Caco-2 (cell line): ENCODE measurements around the gene F10. TPM values are rescaled to one million over a fixed set of nuclear protein-coding genes. Genes with fewer than 3 reads are reported as not detected.

Source experiments
- BruUV-seq: library from RNA; stranded (reverse); fragments of 400-500 nt; replicated peaks from 2 replicates; lab custom pipeline; 2021; lab: Mats Ljungman, UMichigan
- CTCF ChIA-PET: fragments of 300-600 bp; sonication (Branson Sonifier 250); formaldehyde crosslinking; loops from one replicate; lab custom pipeline; 2022; ENCODE audit warnings: antibody characterized with exemption; lab: Charles Lee
- POLR2A ChIA-PET: fragments of 300-600 bp; sonication (Branson Sonifier 250); formaldehyde crosslinking; loops from one replicate; lab custom pipeline; 2022; ENCODE audit warnings: antibody characterized with exemption; lab: Charles Lee
- DNase-seq, 2 experiments: peaks; one replicate each; pipeline versions ENCODE4 v3.0.0 to v3.0.0-alpha.2; 2020 to 2022
- H3K27me3 ChIP-seq: replicated peaks from 2 replicates; pipeline ENCODE4 v1.6.0; 2011; ENCODE audit warnings: low read length; ENCODE audit not compliant: control insufficient read depth, insufficient read depth
- H3K36me3 ChIP-seq: 2 replicates; pipeline ENCODE4 v1.5.1; 2011; ENCODE audit warnings: low read length; ENCODE audit not compliant: control insufficient read depth, insufficient read depth
- H3K4me1 ChIP-seq: fragments of 250-450 bp; sonication (Bioruptor Pico); 2 replicates; pipeline ENCODE4 v1.5.1; 2020; ENCODE audit warnings: mild to moderate bottlenecking
- H3K4me3 ChIP-seq: 2 replicates; pipeline ENCODE4 v1.5.1; 2011; ENCODE audit warnings: low read depth, mild to moderate bottlenecking, control low read depth, low read length
- H3K9me3 ChIP-seq: fragments of 250-450 bp; sonication (Bioruptor Pico); 2 replicates; pipeline ENCODE4 v1.5.1; 2020; ENCODE audit warnings: mild to moderate bottlenecking, moderate library complexity
- H3K27ac Mint-ChIP-seq: one replicate; pipeline ENCODE4 v1.8.0; 2022; ENCODE audit warnings: mixed read lengths; ENCODE audit not compliant: unreplicated experiment
- H3K27me3 Mint-ChIP-seq: one replicate; pipeline ENCODE4 v1.8.0; 2022; ENCODE audit warnings: mixed read lengths; ENCODE audit not compliant: insufficient read depth, unreplicated experiment
- H3K36me3 Mint-ChIP-seq: one replicate; pipeline ENCODE4 v1.8.0; 2022; ENCODE audit warnings: mild to moderate bottlenecking, mixed read lengths; ENCODE audit not compliant: insufficient read depth, unreplicated experiment
- H3K4me1 Mint-ChIP-seq: one replicate; pipeline ENCODE4 v1.8.0; 2022; ENCODE audit warnings: low read depth, mixed read lengths; ENCODE audit not compliant: unreplicated experiment
- H3K4me3 Mint-ChIP-seq: one replicate; pipeline ENCODE4 v1.8.0; 2022; ENCODE audit warnings: mild to moderate bottlenecking, moderate library complexity, mixed read lengths; ENCODE audit not compliant: unreplicated experiment
- H3K9me3 Mint-ChIP-seq: one replicate; pipeline ENCODE4 v1.8.0; 2022; ENCODE audit warnings: mixed read lengths; ENCODE audit not compliant: unreplicated experiment
- intact Hi-C: fragments of 100-400 bp; cut with micrococcal nuclease; formaldehyde crosslinking; loops from one replicate; pipeline ENCODE4 v1.10.0; 2022; ENCODE audit not compliant: unreplicated experiment
- total RNA-seq: library from RNA; stranded (reverse); gene quantifications from 2 replicates; pipeline ENCODE4 v1.2.3, GENCODE V29; 2022
- TF ChIP-seq, protein P1 (sequence below), 2 experiments: fragments of 200-600 bp in 1 of 2; IDR thresholded peaks; 1 replicate in 1 of 2; 2 replicates in 1 of 2; pipeline versions ENCODE4 v1.5.1 to v1.8.0; 2011 to 2022; ENCODE audit warnings: antibody characterized with exemption in 1 of 2, control low read depth in 1 of 2, inconsistent platforms in 1 of 2, low read depth in 1 of 2, low read length in 1 of 2, mild to moderate bottlenecking in 1 of 2, moderate library complexity in 1 of 2; ENCODE audit not compliant: insufficient read depth in 1 of 2, severe bottlenecking in 1 of 2, unreplicated experiment in 1 of 2

Gene F10
- total RNA-seq, 1 experiment from 2014 or later: 34.3 TPM

DNA sequence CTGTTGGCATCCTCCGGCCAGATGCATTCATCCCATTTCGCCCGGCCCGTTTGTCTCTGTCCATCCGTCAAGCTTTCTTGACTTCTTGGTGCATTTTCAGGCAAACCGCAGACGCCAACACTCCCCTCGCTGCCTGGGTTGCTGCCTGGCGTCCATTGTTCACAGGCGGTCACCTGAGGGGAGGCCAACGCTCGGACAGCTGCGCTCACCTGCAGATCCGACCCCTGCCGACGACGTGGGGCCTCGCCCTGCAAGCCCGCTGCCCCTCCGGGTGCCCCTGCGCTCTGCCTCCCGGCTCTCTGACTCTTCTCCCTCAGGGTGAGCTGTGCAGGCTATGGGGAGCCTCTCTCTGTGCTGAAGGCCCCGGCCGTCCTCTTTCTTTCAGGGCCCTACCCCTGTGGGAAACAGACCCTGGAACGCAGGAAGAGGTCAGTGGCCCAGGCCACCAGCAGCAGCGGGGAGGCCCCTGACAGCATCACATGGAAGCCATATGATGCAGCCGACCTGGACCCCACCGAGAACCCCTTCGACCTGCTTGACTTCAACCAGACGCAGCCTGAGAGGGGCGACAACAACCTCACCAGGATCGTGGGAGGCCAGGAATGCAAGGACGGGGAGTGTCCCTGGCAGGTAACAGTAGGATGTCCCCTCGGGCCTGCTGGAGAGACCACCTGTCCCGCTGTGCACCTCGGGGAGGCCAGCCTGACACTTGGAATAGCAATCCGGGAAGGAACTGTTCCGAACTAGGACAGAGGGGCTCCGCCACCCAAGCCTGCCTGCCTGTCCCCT is 21.1 kb downstream of the F10 start:
- Histone ChIP-seq H3K27me3 (no peaks in the 10 kb centered on the region), H3K36me3 (peaks cover 2% of the 10 kb centered on the region; the same call in 1 of the 2 replicates), H3K4me3 (no peak overlapping the region), H3K9me3 (no peaks in the 10 kb centered on the region), H3K4me1 (0 out of 2 replicates have a peak, but pooled peaks cover 4% of the 10 kb centered on the region)
- intact Hi-C loops: no loop called here
- H3K4me3 Mint-ChIP-seq: no peak overlapping the region
- H3K9me3 Mint-ChIP-seq: no peaks in the 10 kb centered on the region
- POLR2A ChIA-PET: no interaction called here
- TF ChIP-seq, protein P1, sequence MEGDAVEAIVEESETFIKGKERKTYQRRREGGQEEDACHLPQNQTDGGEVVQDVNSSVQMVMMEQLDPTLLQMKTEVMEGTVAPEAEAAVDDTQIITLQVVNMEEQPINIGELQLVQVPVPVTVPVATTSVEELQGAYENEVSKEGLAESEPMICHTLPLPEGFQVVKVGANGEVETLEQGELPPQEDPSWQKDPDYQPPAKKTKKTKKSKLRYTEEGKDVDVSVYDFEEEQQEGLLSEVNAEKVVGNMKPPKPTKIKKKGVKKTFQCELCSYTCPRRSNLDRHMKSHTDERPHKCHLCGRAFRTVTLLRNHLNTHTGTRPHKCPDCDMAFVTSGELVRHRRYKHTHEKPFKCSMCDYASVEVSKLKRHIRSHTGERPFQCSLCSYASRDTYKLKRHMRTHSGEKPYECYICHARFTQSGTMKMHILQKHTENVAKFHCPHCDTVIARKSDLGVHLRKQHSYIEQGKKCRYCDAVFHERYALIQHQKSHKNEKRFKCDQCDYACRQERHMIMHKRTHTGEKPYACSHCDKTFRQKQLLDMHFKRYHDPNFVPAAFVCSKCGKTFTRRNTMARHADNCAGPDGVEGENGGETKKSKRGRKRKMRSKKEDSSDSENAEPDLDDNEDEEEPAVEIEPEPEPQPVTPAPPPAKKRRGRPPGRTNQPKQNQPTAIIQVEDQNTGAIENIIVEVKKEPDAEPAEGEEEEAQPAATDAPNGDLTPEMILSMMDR (IDR thresholded peaks at IDR 0.05; ENCODE audit: insufficient read depth in 1 of 2, low read depth in 1 of 2, low read length in 1 of 2, severe bottlenecking in 1 of 2, unreplicated experiment in 1 of 2): no peak
- no peak for DNase-seq
- no peak overlapping the region for H3K27ac Mint-ChIP-seq
- CTCF ChIA-PET: interaction anchor here (0.6 kb wide), 1 partner anchor 109 kb away, joined by 6 read pairs; no protein-coding TSS in a partner anchor
- H3K36me3 Mint-ChIP-seq: no peaks in the 10 kb centered on the region
- no TSS peak for BruUV-seq
- H3K27me3 Mint-ChIP-seq: no peaks in the 10 kb centered on the region
- H3K4me1 Mint-ChIP-seq: no peaks in the 10 kb centered on the region

DNA sequence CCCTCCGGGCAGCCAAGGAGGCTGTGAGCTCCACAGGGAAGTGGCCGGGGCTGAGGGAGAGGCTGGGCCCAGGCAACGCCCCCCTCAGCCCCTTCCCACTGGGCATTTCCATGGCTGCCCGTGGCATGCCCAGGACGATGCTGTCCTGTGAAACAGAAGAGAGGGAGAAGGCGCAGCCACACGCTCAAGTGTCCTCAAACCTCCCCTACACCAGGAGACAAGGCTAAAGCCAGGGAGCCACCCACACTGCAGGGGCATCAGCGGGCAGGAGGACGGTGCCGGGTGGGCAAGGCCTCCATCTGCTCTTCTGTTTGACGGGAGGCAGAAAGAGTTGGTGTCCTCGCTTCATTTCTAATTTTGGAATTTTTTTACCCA is 21.6 kb downstream of the F10 start:
- Histone ChIP-seq H3K9me3 (no peaks in the 10 kb centered on the region), H3K4me3 (no peak overlapping the region), H3K36me3 (peaks cover 2% of the 10 kb centered on the region), H3K27me3 (no peaks in the 10 kb centered on the region), H3K4me1 (no peaks in the 10 kb centered on the region)
- intact Hi-C loops: no loop called here
- Mint-ChIP-seq H3K9me3 (no peaks in the 10 kb centered on the region), H3K4me3 (no peak overlapping the region), H3K27ac (no peak overlapping the region), H3K27me3 (no peaks in the 10 kb centered on the region), H3K36me3 (no peaks in the 10 kb centered on the region), H3K4me1 (no peaks in the 10 kb centered on the region)
- no TSS peak for BruUV-seq
- TF ChIP-seq, protein P1 (IDR thresholded peaks at IDR 0.05; ENCODE audit: insufficient read depth in 1 of 2, low read depth in 1 of 2, low read length in 1 of 2, severe bottlenecking in 1 of 2, unreplicated experiment in 1 of 2): no peak
- ChIA-PET POLR2A (no interaction called here), CTCF (no interaction called here)
- DNase-seq: no peak

DNA sequence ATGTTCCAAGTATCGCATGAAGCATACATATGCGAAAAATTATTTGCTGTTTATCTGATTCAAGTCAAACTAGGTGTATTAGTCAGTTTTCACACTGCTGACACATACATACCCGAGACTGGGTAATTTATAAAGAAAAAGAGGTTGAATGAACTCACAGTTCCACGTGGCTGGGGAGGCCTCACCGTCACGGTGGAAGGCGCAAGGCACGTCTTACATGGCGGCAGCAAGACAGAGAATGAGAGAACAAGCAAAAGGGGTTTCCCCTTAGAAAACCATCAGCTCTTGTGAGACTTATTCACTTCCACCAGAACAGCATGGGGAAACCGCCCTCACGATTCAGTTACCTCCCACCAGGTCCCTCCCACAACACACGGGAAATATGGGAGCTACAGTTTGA is 22.9 kb downstream of the F10 start:
- Histone ChIP-seq H3K9me3 (no peaks in the 10 kb centered on the region), H3K36me3 (peaks cover under 1% of the 10 kb centered on the region), H3K4me1 (no peaks in the 10 kb centered on the region), H3K4me3 (no peak overlapping the region), H3K27me3 (no peaks in the 10 kb centered on the region)
- H3K4me3 Mint-ChIP-seq: no peak overlapping the region
- no peaks in the 10 kb centered on the region for H3K27me3 Mint-ChIP-seq
- intact Hi-C loops: no loop called here
- H3K36me3 Mint-ChIP-seq: no peaks in the 10 kb centered on the region
- TF ChIP-seq, protein P1 (IDR thresholded peaks at IDR 0.05; ENCODE audit: insufficient read depth in 1 of 2, low read depth in 1 of 2, low read length in 1 of 2, severe bottlenecking in 1 of 2, unreplicated experiment in 1 of 2): no peak
- no peak overlapping the region for H3K27ac Mint-ChIP-seq
- BruUV-seq: no TSS peak
- ChIA-PET POLR2A (no interaction called here), CTCF (no interaction called here)
- DNase-seq: no peak
- H3K9me3 Mint-ChIP-seq: no peaks in the 10 kb centered on the region
- H3K4me1 Mint-ChIP-seq: no peaks in the 10 kb centered on the region
